ENCODE measurements around the gene PCDH9.

PCDH9 gene

GRCh38 chr13:67146523-67147130 is 83.5 kb downstream of the PCDH9 start:
- Histone ChIP-seq H3K27ac (ENCODE audit: low read depth, low read length) (peak overlapping the region; percentile 93), H3K36me3 (ENCODE audit: insufficient read depth, low read length) (no peaks in the 10 kb centered on the region), H3K4me1 (ENCODE audit: control insufficient read depth, insufficient read depth, low read length, unreplicated experiment) (peaks cover 18% of the 10 kb centered on the region), H3K79me2 (ENCODE audit: control insufficient read depth, insufficient read depth, low read length, unreplicated experiment) (no peaks in the 10 kb centered on the region), H3K4me3 (ENCODE audit: low read depth, low read length) (peak overlapping the region; percentile 62), H2AFZ (ENCODE audit: low read length, unreplicated experiment) (peak overlapping the region; percentile 73), H3K27me3 (ENCODE audit: insufficient read depth, low read length) (no peaks in the 10 kb centered on the region)

DNA sequence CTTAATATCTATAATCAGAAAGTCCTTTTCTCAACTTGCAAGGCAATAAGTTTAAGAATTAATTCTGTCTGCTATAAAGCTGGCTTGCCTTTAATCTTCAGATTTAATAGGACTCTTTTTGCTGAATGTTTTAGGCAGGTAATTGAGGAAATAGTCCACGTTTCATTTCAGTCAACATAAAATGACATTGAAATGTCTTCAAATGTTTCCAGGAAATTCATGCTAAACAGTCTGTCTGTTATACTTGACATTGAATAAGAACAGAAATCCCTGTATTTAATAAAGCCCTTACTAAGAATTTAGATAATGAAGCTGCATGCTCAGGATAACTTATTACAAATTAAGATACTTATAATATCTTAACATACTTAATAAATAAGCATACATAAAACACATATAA is 84.2 kb downstream of the PCDH9 start:
- Histone ChIP-seq H2AFZ (ENCODE audit: low read length, unreplicated experiment) (peak overlapping the region; percentile 73), H3K79me2 (ENCODE audit: control insufficient read depth, insufficient read depth, low read length, unreplicated experiment) (no peaks in the 10 kb centered on the region), H3K36me3 (ENCODE audit: insufficient read depth, low read length) (no peaks in the 10 kb centered on the region), H3K27ac (ENCODE audit: low read depth, low read length) (no peak overlapping the region), H3K4me1 (ENCODE audit: control insufficient read depth, insufficient read depth, low read length, unreplicated experiment) (peaks cover 18% of the 10 kb centered on the region), H3K27me3 (ENCODE audit: insufficient read depth, low read length) (no peaks in the 10 kb centered on the region), H3K4me3 (ENCODE audit: low read depth, low read length) (no peak overlapping the region)

DNA sequence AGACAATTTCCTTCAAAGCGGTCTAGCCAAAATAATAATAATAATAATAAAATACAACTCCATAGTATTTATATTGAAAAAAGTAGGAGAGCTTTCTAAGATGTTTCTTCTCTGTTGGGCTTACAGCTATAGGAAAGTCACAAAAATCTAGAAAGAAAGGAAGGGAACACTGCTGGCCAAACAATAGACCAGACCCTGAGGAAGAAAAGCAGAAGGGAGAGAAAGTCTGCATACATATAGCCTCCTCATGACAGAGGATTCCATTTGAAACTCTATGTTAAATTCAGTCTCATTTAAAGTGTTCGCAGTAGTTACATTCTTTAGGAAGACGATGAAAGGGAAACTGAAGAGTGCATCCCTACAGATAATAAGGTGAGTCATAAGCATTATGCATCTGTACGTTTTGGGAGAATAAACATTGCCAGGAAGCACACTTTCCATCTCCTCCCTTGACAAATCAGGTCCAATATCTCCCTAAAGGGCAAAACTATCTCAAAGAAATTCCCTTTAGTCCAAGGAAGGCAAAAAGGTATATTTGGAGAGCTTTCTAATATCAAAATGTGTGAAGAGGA is 86.5 kb downstream of the PCDH9 start:
- peaks cover 15% of the 10 kb centered on the region for H3K4me1 ChIP-seq (ENCODE audit: control insufficient read depth, insufficient read depth, low read length, unreplicated experiment)
- no peaks in the 10 kb centered on the region for H3K27me3 ChIP-seq (ENCODE audit: insufficient read depth, low read length)
- H2AFZ ChIP-seq (ENCODE audit: low read length, unreplicated experiment): peak overlapping the region; percentile 28
- H3K79me2 ChIP-seq (ENCODE audit: control insufficient read depth, insufficient read depth, low read length, unreplicated experiment): no peaks in the 10 kb centered on the region
- no peak overlapping the region for H3K4me3 ChIP-seq (ENCODE audit: low read depth, low read length)
- no peak overlapping the region for H3K27ac ChIP-seq (ENCODE audit: low read depth, low read length)
- no peaks in the 10 kb centered on the region for H3K36me3 ChIP-seq (ENCODE audit: insufficient read depth, low read length)

DNA sequence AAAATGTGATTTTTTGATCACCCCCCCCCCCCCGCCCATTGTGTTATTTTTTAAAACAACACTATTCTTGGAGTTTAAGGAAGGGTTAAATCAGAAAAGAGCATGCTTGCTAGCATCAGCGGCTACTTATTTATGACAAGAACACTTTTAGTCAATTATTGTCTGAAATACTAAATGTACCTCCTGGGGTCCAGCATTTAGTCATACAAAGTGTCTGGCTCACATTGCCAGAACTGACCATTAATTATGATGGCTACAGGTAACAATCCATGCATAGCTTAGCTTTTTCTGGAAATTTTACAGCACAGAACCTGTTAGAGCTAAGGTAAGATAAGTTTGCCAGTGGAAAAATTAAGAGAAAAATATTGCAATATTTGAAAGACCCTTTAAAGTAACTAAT is 90.1 kb downstream of the PCDH9 start:
- H3K4me1 ChIP-seq (ENCODE audit: control insufficient read depth, insufficient read depth, low read length, unreplicated experiment): no peaks in the 10 kb centered on the region
- no peaks in the 10 kb centered on the region for H3K79me2 ChIP-seq (ENCODE audit: control insufficient read depth, insufficient read depth, low read length, unreplicated experiment)
- no peaks in the 10 kb centered on the region for H3K36me3 ChIP-seq (ENCODE audit: insufficient read depth, low read length)
- H3K4me3 ChIP-seq (ENCODE audit: low read depth, low read length): no peak overlapping the region
- no peaks in the 10 kb centered on the region for H3K27me3 ChIP-seq (ENCODE audit: insufficient read depth, low read length)
- no peak overlapping the region for H2AFZ ChIP-seq (ENCODE audit: low read length, unreplicated experiment)
- H3K27ac ChIP-seq (ENCODE audit: low read depth, low read length): no peak overlapping the region

DNA sequence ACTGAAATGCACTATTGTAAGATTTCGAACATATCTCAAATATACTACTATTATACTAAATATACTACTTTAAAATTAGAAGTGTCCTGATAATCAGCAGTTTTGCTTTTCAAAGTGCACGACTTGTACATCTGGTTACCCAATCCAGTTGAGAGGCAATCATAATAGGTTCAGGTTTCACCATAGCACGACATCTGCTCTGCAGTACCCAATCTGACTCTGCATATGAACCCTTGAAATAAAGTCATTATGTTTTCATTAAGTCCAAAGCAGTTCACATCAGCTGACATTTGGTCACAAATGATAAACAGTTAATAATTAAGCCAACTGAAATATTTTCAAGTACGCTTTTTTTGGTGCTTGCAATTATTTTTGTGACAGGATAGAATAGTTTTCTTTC is 90.6 kb downstream of the PCDH9 start:
- Histone ChIP-seq H3K4me1 (ENCODE audit: control insufficient read depth, insufficient read depth, low read length, unreplicated experiment) (no peaks in the 10 kb centered on the region), H3K27me3 (ENCODE audit: insufficient read depth, low read length) (no peaks in the 10 kb centered on the region), H3K27ac (ENCODE audit: low read depth, low read length) (no peak overlapping the region), H3K36me3 (ENCODE audit: insufficient read depth, low read length) (no peaks in the 10 kb centered on the region), H3K4me3 (ENCODE audit: low read depth, low read length) (no peak overlapping the region), H2AFZ (ENCODE audit: low read length, unreplicated experiment) (no peak overlapping the region), H3K79me2 (ENCODE audit: control insufficient read depth, insufficient read depth, low read length, unreplicated experiment) (no peaks in the 10 kb centered on the region)

DNA sequence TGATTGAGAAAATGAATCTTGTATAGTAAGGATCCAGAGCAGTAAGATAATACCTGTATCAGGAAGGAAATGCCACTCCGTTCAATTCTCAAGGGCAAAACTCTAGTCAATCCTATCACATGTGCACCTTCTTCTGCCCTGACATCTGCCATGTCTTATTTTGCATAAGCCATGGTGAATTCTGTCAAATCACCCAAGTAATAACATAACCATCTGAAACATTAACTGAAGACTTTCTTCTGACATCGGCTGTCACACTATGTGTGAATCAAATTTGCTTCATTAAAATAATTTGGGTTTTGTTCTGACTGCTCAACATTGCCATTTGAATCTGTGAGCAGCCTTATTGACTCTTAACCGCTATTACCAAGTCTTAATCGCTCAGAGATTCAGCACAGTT is 91.2 kb downstream of the PCDH9 start:
- H3K27ac ChIP-seq (ENCODE audit: low read depth, low read length): no peak overlapping the region
- no peaks in the 10 kb centered on the region for H3K4me1 ChIP-seq (ENCODE audit: control insufficient read depth, insufficient read depth, low read length, unreplicated experiment)
- no peak overlapping the region for H2AFZ ChIP-seq (ENCODE audit: low read length, unreplicated experiment)

GRCh38 chr13:67137044-67137735 is 92.9 kb downstream of the PCDH9 start:
- Histone ChIP-seq H3K27ac (ENCODE audit: low read depth, low read length) (no peak overlapping the region), H3K79me2 (ENCODE audit: control insufficient read depth, insufficient read depth, low read length, unreplicated experiment) (no peaks in the 10 kb centered on the region), H3K27me3 (ENCODE audit: insufficient read depth, low read length) (no peaks in the 10 kb centered on the region), H3K4me1 (ENCODE audit: control insufficient read depth, insufficient read depth, low read length, unreplicated experiment) (no peaks in the 10 kb centered on the region), H3K4me3 (ENCODE audit: low read depth, low read length) (no peak overlapping the region), H3K36me3 (ENCODE audit: insufficient read depth, low read length) (no peaks in the 10 kb centered on the region), H2AFZ (ENCODE audit: low read length, unreplicated experiment) (no peak overlapping the region)

More for the DNA sequence above, 91.2 kb downstream of the PCDH9 start:
- Histone ChIP-seq H3K4me3 (ENCODE audit: low read depth, low read length) (no peak overlapping the region), H3K27me3 (ENCODE audit: insufficient read depth, low read length) (no peaks in the 10 kb centered on the region), H3K36me3 (ENCODE audit: insufficient read depth, low read length) (no peaks in the 10 kb centered on the region), H3K79me2 (ENCODE audit: control insufficient read depth, insufficient read depth, low read length, unreplicated experiment) (no peaks in the 10 kb centered on the region)

DNA sequence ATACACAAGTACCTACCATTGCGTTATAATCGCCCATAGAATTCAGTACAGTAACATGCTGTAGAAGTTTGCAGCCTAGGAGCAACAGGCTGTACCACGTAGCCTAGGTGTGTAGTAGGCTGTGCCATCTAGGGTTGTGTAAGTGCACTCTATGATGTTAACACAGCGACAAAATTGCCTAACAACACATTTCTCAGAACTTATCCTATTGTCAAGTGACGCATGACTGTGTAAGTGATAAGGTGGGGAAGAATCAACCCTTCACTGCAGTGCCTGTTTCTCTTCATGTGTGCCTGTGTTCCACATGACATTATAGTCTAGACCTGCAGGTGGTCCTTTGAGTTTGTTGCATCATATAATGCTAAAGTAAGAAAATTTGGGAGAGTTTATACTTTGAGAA is 94.0 kb downstream of the PCDH9 start:
- Histone ChIP-seq H3K79me2 (ENCODE audit: control insufficient read depth, insufficient read depth, low read length, unreplicated experiment) (no peaks in the 10 kb centered on the region), H3K27me3 (ENCODE audit: insufficient read depth, low read length) (no peaks in the 10 kb centered on the region), H2AFZ (ENCODE audit: low read length, unreplicated experiment) (no peak overlapping the region), H3K27ac (ENCODE audit: low read depth, low read length) (no peak overlapping the region), H3K4me1 (ENCODE audit: control insufficient read depth, insufficient read depth, low read length, unreplicated experiment) (no peaks in the 10 kb centered on the region), H3K4me3 (ENCODE audit: low read depth, low read length) (no peak overlapping the region), H3K36me3 (ENCODE audit: insufficient read depth, low read length) (no peaks in the 10 kb centered on the region)

DNA sequence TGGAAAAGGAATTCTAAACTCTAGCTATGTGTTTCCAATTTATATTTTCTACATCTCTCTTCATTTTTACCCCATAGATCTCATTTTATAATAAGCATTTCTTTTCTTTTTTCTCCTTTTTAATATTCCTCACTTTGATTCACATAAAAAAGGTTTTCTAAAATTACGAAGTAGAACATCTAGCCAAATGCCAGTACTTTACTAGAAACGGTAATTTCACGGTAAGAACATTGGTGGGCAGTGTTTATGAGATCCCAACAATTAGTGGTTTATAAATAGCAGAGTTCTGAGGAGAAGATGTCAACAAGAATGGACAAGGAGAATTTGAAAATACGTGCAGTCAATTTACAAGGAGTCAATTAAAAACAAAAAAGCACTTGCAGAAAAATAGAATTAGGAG is 94.8 kb downstream of the PCDH9 start:
- Histone ChIP-seq H3K27me3 (ENCODE audit: insufficient read depth, low read length) (no peaks in the 10 kb centered on the region), H2AFZ (ENCODE audit: low read length, unreplicated experiment) (no peak overlapping the region), H3K79me2 (ENCODE audit: control insufficient read depth, insufficient read depth, low read length, unreplicated experiment) (no peaks in the 10 kb centered on the region), H3K36me3 (ENCODE audit: insufficient read depth, low read length) (no peaks in the 10 kb centered on the region), H3K27ac (ENCODE audit: low read depth, low read length) (no peak overlapping the region), H3K4me3 (ENCODE audit: low read depth, low read length) (no peak overlapping the region), H3K4me1 (ENCODE audit: control insufficient read depth, insufficient read depth, low read length, unreplicated experiment) (no peaks in the 10 kb centered on the region)

- peak overlapping the region; percentile 96 for H2AFZ ChIP-seq (ENCODE audit: low read length, unreplicated experiment)
- H3K27ac ChIP-seq (ENCODE audit: low read depth, low read length): peak overlapping the region; percentile 1; the same call in 1 of the 2 replicates
- peak overlapping the region; percentile 73 for H3K4me3 ChIP-seq (ENCODE audit: low read depth, low read length)
- H3K4me1 ChIP-seq (ENCODE audit: control insufficient read depth, insufficient read depth, low read length, unreplicated experiment): no peaks in the 10 kb centered on the region
- H3K27me3 ChIP-seq (ENCODE audit: insufficient read depth, low read length): no peaks in the 10 kb centered on the region
- H3K79me2 ChIP-seq (ENCODE audit: control insufficient read depth, insufficient read depth, low read length, unreplicated experiment): no peaks in the 10 kb centered on the region
- H3K36me3 ChIP-seq (ENCODE audit: insufficient read depth, low read length): no peaks in the 10 kb centered on the region
Observed at GRCh38 chr13:67134417-67135129, 95.6 kb downstream of the PCDH9 start.
